B cell (primary cell): ENCODE measurements around the gene CBLN3.

ENCODE experiments used
- CTCF ChIP-seq: fragments of 200-600 bp; IDR thresholded peaks from one replicate; pipeline ENCODE4 v1.8.0; 2022; ENCODE audit warnings: antibody characterized with exemption, mild to moderate bottlenecking
- EZH2 ChIP-seq: IDR thresholded peaks from 2 replicates; pipeline ENCODE4 v1.6.1; 2012; ENCODE audit warnings: borderline replicate concordance, low read depth, mild to moderate bottlenecking, moderate library complexity, low read length; ENCODE audit not compliant: insufficient read depth, poor library complexity, severe bottlenecking

- TF ChIP-seq CTCF (peak; percentile 73), EZH2 (no peak)
Observed at GRCh38 chr14:24436355-24437019, 7.0 kb upstream of the CBLN3 start.
